ENCODE data around the gene ORC5. TPM values are rescaled to one million over a fixed set of nuclear protein-coding genes. Genes with fewer than 3 reads are reported as not detected.

Gene ORC5
- total and polyA plus RNA-seq, 10 of the 15 experiments (the other 5 are each of a cell fraction or from before 2014, with no cell fraction given): 14.8 to 58.6 (median 30.3) TPM

DNA sequence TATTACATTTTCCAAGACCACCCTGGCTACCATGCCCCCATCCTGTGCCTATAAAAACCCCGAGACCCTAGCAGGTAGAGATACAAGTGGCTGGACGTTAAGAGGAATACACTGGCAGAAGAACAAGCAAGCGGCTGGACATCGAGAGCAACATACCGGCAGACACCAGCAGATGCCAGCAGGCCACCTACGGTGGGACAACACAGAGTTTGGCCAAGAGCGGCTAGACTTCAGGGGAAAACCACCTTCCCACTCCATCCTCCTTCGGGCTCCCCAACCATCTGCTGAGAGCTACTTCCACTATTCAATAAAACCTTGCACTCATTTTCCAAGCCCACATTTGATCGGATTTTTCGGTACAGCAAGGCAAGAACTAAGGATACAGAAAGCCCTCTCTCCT is 70.3 kb downstream of the ORC5 start:
- WGBS (ENCODE audit: insufficient coverage, insufficient replicate concordance, low lambda C conversion rate, missing lambda C conversion rate): 97% methylated on average over 10 of the region's 10 CpGs
- Histone ChIP-seq H3K27me3 (replicated peaks in 1 of 2; ENCODE audit: control insufficient read depth in 2 of 2, insufficient read depth in 2 of 2, low read length in 1 of 2) (no peaks in the 10 kb centered on the region), H3K9ac (ENCODE audit: control insufficient read depth, insufficient read depth, low read length) (no peak overlapping the region), H3K9me3 (replicated peaks; ENCODE audit: control insufficient read depth, insufficient read depth, low read length) (no peaks in the 10 kb centered on the region), H4K20me1 (ENCODE audit: control insufficient read depth, insufficient read depth) (no peaks in the 10 kb centered on the region), H3K4me3 (no peak overlapping the region), H3K4me2 (ENCODE audit: control insufficient read depth, insufficient read depth) (no peak overlapping the region), H3K27ac (ENCODE audit: control insufficient read depth, insufficient read depth) (no peak overlapping the region), H3K36me3 (ENCODE audit: control insufficient read depth in 2 of 2, insufficient read depth in 2 of 2, low read length in 1 of 2) (peaks cover 0 to 1% of the 10 kb centered on the region in 2 experiments; a peak in 3 of 4 replicates), H3K4me1 (ENCODE audit: control insufficient read depth, insufficient read depth, low read length) (no peaks in the 10 kb centered on the region), H3K79me2 (ENCODE audit: control insufficient read depth, insufficient read depth, low read length) (no peaks in the 10 kb centered on the region), H2AFZ (ENCODE audit: control insufficient read depth, low read depth, low read length) (no peak overlapping the region)
- in situ Hi-C loops (cut with MboI): no loop called here
- no peak for FAIRE-seq
- no peak for DNase-seq (ENCODE audit: low read depth, low spot score)
- intact Hi-C loops (cut with micrococcal nuclease; ENCODE audit: unreplicated experiment): no loop called here
- no peak for ATAC-seq
- TF ChIP-seq KAT2A (conservative IDR thresholded peaks at IDR 0.05; ENCODE audit: control insufficient read depth, low read depth, low read length) (no peak), PAX8 (IDR thresholded peaks at IDR 0.05) (no peak), NFYB (IDR thresholded peaks at IDR 0.05; ENCODE audit: insufficient read depth, low read depth, low read length) (no peak), SMC3 (IDR thresholded peaks at IDR 0.05; ENCODE audit: borderline replicate concordance, low read length) (no peak)
- TF ChIP-seq, protein P1, sequence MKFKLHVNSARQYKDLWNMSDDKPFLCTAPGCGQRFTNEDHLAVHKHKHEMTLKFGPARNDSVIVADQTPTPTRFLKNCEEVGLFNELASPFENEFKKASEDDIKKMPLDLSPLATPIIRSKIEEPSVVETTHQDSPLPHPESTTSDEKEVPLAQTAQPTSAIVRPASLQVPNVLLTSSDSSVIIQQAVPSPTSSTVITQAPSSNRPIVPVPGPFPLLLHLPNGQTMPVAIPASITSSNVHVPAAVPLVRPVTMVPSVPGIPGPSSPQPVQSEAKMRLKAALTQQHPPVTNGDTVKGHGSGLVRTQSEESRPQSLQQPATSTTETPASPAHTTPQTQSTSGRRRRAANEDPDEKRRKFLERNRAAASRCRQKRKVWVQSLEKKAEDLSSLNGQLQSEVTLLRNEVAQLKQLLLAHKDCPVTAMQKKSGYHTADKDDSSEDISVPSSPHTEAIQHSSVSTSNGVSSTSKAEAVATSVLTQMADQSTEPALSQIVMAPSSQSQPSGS (IDR thresholded peaks at IDR 0.05; ENCODE audit: low read length): no peak
- TF ChIP-seq, protein P2, sequence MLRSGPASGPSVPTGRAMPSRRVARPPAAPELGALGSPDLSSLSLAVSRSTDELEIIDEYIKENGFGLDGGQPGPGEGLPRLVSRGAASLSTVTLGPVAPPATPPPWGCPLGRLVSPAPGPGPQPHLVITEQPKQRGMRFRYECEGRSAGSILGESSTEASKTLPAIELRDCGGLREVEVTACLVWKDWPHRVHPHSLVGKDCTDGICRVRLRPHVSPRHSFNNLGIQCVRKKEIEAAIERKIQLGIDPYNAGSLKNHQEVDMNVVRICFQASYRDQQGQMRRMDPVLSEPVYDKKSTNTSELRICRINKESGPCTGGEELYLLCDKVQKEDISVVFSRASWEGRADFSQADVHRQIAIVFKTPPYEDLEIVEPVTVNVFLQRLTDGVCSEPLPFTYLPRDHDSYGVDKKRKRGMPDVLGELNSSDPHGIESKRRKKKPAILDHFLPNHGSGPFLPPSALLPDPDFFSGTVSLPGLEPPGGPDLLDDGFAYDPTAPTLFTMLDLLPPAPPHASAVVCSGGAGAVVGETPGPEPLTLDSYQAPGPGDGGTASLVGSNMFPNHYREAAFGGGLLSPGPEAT (IDR thresholded peaks at IDR 0.05; ENCODE audit: low read depth): no peak
- POLR2A ChIA-PET: no interaction called here
- RAD21 ChIA-PET (ENCODE audit: unreplicated experiment): no interaction called here
- SMC1A ChIA-PET (ENCODE audit: uncharacterized antibody, unreplicated experiment): interaction anchor here (0.6 kb wide), 1 partner anchor 22 kb away, joined by 3 read pairs; no protein-coding TSS in a partner anchor
- BruUV-seq (replicated peaks): no TSS peak
- CTCF ChIA-PET: interaction anchor here (0.6 kb wide), 1 partner anchor 615 kb away, joined by 3 read pairs; no protein-coding TSS in a partner anchor
